GF-D8 (cell line): ENCODE results near the gene FAM222A.
"Not testable (repeated sequence)": the region's sequence is repeated elsewhere in the genome, so short reads cannot be mapped to it uniquely, and the experiment has no call there.

Source experiments
- DNase-seq: peaks from one replicate; lab custom pipeline; 2025; lab: John Stamatoyannopoulos, UW

The FAM222A gene

DNA sequence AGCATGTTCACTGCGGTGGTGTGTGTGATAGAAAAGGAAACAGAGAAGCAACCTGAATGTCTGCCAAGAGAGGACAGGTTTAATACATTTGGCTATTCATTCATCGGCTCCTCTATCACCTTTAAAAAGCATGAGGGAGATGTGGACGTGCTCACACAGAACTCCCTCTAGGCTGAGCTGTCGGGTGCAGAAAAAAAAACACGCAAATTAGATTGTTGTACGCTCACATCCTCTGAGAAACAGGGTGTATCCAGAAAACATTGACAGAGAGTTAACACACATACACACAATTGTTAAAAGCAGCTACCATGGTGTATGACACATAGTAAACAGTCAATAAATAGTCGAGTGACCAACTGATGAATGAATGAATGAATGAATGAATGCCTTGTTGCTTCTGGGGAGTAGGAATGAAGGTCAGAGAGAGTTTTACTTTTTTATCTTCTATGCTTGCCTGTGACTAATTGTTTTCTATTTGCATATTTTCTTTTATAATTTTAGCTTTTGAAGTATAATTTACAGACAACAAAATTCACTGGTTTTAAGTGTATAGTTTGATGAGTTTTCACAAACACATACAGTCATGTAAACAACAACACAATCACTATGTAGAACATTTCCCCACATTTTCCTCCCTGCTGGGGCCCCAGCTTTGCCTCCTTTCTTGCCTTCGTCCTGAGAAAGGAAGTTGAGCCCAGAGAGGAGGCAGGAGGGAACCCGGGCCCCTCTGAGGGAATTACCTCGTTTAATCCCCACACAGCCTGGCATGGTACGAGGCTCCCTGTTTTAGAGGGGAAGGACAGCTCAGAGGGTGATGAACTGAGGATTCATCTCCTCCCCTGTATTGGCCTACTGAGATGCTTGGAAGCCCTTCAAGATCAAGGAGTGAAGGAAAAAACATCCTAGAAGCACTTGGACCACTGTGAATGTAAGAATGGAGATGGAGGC, 19.7 kb upstream of the FAM222A start:
- DNase-seq: no peak

DNA sequence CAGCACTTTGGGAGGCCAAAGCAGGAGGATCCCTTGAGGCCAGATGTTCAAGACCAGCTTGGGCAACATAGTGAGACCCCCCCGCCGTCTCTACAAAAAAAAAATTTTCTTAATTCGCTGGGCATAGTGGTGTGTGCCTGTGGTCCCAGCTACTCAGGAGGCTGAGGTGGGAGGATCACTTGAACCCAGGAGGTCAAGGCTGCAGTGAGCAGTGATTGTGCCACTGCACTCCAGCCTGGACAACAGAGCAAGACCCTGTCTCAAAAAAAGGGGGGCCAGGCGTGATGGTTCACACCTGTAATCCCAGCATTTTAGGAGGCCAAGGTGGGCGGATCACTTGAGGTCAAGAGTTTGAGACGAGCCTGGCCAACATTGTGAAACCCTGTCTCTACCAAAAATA, 19.0 kb upstream of the FAM222A start:
- not testable (repeated sequence) for DNase-seq

DNA sequence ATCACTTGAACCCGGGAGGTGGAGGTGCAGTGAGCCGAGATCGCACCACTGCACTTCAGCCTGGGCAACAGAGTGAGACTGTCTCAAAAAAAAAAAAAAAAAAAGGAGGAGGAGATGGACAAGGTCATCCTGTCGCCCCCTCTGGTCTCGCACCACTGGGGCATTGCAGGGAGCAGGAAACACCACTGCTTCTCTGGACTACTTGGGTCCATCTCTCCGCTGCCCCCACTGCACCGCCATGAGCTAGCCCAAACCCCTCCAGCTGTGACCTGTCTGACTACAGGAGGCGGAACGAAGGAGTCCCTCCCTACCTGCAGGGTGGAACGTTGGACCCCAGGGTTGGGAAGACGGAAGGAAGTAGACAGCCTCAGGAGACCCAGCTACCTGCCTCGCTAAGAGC, 18.2 kb upstream of the FAM222A start:
- DNase-seq: no peak

DNA sequence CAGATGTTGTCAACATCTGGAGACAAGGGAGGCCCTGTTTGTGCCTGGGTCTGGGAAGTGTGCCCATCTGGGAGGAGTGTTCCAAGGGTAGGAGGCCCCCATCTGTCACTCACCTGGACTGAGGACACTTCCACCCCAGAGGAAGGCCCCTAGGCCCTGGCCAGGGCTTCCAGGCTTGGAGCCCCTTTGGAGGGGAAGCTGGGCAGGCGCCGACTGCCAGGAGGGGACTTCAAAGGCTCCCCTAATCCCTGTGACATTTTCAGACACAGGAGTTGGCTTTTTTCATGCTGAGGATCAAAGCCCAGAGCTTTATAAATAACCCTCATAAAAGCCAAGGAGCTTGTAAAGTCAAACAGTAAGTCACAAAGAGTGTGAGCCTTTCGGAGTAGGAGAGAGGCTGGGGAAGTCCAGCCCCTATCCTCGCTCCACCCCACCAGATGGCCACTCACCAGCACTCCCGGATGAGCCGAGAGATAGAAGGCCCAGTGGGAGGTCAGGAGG, 17.6 kb upstream of the FAM222A start:
- no peak for DNase-seq

DNA sequence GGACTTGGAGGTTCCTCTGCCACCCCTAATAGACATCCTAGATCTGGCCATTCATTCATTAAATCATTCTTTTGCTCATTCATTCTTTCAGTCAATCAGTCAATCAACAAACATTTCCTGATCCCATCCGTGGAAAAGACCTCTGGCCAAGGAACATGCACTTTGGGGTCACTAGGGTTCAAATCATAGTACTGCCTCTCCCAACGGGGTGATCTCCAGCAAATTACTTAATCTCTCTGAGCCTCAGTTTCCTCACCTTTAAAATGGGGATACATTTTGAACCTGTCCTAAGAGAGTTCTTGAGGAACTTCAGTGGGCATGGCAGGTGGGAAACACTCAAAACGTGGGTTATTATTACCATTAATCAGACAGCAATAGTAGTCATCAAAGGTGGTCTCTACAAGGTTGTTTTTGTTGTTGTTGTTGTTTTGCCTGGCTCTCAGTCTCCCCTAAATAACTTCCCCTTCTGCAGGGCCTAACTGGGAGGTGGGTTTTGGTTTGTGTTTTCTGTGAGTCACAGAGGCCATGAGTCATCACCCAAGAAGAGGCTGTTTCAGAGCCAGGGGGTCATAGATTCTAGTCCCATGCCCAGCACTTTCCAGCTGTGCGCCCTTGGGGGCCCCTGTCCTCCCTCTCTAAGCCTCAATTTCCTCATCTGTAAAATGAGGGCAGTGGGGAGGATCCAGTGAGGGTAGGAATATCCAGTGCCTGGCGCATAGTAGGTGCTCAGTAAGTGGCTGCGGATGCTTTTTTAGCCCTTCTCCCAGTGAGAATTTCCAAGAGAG, 16.9 kb upstream of the FAM222A start:
- DNase-seq: no peak

DNA sequence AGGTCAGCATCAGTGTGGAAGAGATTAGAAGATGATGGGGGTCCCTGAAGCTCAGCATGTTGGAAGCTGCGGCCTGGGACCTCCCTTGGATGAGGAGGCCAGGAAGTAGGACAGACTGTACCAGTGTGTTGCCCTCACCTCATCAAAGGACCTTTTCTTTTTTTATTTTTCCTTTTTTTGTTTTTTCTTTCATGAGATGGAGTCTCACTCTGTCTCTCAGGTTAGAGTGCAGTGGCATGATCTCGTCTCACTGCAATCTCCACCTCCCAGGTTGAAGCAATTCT, 16.4 kb upstream of the FAM222A start:
- no peak for DNase-seq

DNA sequence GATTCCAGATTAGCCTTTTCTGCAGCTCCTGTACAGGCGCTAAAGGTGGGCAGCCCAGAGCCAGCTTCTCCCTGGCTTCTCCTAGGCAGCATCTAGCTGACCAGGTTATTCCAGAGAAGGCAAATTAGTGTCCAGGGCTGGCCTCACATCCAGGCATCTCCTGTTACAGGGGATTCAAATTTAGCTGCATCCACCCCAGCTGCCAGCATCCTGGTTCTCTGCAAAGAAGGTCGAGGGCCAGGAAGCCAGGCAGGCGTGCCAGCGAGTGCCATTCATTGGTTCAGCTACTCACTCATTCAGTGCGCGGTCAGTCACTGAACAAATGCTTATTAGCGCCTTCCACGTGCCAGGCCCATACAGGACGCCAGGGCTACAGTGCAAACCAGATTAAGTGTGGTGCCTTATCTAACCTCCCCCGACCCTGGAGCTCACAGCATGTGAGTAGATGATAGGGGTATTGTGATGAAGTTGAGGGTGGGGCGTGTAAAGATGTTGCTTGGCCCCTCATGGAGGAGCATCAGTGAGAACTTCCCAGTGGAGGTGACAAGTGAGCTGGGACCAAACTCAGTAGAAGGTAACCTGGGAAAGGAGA, 15.7 kb upstream of the FAM222A start:
- DNase-seq: no peak

DNA sequence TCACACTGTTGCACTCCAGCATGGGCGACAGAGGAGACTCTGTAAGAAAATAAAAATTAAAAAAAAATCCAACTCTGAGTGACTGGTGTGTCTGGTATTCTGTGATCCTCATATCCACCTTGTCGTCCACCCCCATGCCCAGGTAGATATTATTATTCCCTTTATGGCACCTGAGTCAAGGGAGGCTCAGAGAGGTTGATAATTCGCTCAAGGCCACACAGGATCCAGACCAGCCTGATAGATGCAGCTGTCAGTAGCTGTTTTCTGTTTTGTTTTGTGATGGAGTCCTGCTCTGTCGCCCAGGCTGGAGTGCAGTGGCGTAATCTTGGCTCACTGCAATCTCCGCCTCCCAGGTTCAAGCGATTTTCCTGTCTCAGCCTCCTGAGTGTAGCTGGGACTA, 14.8 kb upstream of the FAM222A start:
- DNase-seq: no peak

DNA sequence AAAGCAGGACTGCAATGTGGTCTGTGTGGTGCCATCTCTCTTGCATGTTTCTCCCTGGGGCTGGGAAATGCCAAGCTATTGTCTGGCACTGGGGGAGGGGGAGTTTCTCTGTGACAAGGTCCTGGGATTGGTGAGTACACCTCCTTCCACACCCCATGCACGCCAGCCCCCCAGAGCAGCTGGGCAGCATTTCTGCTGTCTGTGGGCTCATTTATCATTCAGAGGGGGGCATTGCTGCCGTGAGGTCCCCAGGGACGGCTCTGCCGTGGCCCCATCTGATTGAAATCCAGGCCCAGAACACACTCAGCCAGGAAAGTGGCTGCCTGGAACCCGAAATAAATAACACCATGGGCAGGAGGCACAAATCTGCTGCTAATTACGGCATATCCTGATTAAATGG, 12.6 kb upstream of the FAM222A start:
- no peak for DNase-seq

DNA sequence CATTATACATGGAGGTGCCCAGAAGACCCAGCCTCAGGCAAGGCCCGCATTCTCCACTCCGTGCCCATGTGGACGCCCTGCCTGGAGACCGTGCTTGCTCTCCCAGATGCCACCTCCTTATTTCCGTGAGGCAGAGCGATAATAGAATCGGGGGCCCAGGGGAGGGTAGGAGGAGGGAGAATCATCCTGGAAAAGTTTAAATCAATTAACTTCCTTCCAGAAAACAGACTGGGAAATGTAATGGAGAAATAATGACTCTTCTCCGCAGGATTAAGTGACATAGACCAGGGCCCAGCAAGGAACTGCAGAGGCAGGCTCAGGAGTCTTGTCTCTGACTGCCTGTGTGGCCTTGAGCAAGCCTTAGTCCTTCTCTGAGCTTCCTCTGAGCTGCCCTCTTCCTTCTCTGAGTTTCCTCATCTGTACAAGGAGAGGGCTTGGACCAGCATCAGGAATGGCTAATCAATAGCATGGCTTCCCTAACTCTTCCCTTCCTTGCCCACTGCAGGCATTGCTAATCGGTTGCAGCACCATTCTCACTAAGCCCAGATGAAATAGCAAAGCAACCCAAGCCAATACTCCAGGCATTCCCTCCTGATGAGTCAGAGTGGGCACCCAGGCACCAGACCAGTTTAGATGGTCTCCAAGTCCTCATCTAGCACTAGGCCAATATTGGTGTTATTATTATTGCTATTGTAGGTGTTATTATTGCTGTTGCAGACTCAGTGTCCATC, 11.3 kb upstream of the FAM222A start:
- DNase-seq: no peak

DNA sequence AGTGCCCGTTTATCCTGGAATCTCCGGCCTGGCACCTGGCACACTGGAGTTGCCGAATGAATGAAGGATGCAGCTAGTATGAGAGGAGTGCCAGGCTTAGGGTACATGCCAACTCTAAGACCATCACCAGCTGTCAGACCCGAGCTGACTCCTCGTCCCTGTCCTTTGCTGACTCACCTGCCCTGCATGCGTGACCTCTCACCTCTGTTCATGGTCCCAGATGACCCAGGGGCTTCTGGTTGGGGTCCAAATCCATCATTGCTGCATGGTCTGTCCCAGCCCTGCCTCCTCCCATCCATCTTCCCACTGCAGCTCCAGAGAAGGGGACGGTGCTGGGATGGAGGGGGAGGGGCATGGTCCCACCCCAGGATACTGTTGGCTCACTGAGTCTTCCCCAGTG, 9.9 kb upstream of the FAM222A start:
- no peak for DNase-seq

DNA sequence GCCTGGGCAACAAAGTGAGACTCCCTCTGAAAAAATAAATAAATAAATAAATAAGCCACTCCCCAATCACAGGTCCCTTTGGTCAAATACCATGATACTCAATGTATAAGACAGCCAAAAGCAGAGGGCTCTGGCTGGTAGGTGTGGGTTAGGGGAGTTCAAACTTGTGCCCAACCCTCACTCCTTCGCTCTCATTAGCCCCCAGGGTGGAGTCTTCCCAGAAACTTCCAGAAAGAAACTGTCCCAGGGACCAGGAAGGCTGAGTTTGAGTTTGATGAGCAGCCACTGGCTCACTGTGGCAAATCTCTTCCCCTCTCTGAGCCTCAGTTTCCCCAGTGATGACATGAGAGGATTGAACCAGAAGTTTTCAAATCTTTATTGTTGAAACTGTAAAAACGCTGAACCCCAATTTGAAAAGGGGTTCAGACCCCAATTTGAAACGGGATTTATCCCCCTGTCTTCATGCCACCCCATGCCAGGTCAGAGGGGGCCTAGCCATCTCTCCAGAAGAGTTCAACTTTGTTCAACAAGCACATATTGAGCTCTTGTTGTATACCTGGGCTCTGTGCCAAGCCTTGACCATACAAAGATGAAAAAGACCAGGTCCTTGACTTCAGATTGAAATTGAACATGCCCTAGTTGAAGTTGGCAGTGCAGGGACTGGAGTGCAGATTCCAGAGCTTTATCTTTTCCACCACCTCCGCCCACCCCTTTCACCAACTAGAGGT, 9.1 kb upstream of the FAM222A start:
- DNase-seq: no peak

DNA sequence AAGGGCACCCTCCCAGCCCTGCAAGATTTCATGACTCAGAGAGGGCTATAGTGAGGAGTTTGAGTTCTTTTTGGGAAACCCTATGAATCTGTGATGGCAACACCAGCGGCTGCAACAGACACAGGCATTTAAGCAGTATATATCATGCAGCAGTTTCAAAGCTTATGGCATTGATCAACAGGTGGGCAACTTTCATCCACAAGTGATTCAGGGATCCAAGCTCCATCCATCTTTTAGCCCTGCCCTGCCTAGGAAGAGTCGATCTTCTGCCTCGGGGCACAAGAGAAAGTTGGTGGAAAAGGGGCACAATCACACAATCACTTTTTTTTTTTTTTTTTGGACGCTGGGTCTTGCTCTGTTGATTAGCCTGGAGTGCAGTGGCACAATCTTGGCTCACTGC, 8.3 kb upstream of the FAM222A start:
- no peak for DNase-seq

DNA sequence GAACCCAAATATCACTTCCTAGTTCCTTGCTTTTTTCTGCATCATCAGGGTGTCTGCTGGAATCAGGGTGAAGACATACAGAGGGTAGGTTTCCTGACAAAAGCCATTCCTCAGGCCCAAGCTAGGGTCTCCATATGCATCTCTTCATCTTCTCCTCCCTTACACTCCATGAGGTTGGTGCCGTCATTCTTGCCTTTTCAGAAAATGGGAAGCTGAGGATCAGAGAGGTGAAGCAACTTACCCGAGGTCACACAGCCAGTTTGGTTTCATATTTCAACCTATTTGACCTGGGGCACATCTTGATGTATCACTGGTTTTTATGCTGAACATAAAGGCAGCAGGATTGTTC, 7.3 kb upstream of the FAM222A start:
- no peak for DNase-seq

DNA sequence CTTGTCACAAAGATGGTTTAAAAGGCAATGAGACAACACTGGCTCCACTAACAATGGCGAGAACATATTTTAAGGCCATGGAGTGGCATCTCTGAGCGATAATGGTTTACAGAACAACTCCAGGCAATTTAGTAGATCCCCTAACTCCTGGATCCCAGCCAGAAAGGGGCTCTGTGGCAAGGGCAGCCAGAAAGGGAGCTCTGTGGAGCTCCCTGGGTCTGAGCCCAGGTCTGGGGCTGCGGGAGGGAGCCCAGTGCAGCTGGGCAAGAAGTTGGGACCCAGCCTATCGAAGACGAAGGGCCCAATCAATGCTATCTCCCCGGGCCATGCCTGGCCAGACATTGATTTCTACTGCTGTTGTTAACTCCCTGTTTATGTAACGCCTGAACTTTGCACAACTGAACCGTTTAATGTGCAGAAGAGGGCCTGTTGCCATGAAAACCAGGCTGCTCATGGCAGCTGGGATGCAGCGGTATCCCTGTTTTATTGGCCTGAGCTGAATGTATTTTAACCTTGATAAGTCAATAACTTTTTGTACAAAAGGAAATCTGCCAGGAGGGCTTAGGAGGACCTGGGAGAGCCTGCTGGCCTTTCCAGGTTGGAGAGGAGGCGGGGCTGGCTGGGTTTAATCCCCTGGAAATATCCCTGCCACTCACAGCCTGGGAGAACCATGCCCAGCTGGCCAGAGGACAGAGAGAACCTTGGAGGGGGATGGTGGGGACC, 6.7 kb upstream of the FAM222A start:
- no peak for DNase-seq

DNA sequence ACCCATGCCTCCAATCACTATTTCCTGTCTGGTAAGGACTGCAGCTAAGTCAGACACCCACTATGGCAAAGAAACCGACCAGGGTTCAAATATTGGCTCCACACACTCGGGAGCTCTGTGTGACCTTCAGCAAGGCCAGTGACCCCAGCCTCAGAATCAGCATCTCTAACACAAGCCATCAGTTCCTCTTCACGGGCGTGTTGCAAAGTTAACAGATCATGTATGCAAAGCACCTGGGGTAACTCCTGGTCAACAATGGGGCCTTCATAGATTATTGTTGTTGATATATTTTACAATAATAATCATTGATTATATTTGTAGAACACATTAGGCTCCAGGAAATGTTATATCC, 6.2 kb upstream of the FAM222A start:
- no peak for DNase-seq

DNA sequence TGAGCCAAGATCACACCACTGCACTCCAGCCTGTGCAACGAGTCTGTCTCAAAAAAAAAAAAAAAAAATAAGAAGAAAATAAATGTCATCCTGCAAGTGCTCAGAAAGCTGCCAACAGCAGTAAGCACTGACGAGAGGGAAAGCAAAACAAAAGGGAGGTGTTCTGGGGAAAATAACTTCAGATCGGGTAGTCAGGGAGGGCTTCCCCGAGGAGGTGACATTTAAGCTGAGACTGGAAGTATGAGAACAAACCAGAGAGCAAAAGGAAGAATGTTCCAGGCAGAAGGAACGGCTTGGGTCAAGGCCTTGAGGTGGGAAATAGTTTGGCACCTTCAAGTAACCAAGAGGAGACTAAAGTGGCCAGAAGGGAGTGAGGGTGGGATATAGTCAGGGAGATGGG, 4.7 kb upstream of the FAM222A start:
- DNase-seq: no peak

DNA sequence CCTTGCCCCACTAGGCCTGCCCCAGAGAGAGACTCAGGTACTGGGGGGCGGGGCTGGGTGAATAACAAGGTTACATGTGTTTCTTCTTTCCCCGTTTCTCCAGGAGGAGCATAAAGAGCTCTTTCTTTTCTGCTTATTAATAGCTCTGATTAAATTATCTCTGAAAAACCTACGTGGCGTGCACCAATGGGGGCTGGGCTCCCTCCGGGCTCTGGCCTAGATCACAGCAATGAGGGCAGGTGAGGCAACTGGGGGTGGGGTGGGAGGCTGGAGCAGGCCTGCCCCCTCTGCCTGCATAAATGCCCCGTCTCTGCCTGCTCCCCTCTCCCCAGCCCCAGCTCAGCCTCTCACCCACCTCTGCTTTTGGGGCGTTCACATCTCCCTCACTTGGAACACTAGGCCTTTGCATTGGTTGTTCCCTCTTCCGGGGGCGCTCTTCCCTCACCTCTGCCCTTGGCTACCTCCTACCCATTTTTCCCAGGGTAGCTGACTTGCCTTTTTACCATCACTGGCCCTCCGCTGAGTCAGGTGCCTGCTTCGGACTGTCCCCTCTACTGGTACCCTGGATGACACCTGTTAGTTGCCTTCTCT, 4.1 kb upstream of the FAM222A start:
- no peak for DNase-seq

DNA sequence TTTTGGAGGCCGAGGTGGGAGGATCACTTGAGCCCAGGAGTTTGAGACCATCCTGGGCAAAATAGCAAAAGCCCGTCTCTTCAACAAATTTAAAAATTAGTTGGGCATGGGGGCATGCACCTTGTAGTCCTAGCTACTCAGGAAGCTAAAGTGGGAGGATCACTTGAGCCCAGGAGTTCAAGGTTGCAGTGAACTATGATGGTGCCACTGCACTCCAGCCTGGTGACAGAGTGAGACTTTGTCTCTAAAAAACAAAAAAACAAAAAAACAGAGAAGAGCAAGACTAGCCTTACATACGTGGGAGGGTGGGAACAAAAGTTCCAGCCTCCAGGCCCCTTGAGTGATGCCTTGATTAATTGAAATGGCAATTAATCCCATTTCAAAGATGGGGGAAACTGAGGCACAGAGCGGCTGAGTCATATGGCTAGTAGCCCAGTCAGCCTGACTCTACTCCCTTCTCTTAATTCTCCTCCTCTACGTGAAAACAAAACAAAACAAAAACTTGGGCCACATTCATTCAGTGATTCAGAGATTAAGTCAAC, 3.3 kb upstream of the FAM222A start:
- no peak for DNase-seq
